SJCRH30 (cell line): ENCODE measurements around the gene MBOAT1. TPM values are rescaled to one million over a fixed set of nuclear protein-coding genes. Genes with fewer than 3 reads are reported as not detected.
"Not testable (repeated sequence)": the region's sequence is repeated elsewhere in the genome, so short reads cannot be mapped to it uniquely, and the experiment has no call there.

Experiments used
- DNase-seq, 2 experiments: peaks; one replicate each; pipeline ENCODE4 v3.0.0-alpha.2; 2015 to 2020
- H3K27ac ChIP-seq: fragments of 250-450 bp; sonication (Bioruptor Pico); 2 replicates; pipeline ENCODE4 v1.5.1; 2020; ENCODE audit warnings: mild to moderate bottlenecking, moderate library complexity
- H3K27me3 ChIP-seq: fragments of 250-450 bp; sonication (Bioruptor Pico); 2 replicates; pipeline ENCODE4 v1.5.1; 2020; ENCODE audit warnings: mild to moderate bottlenecking, moderate library complexity
- H3K36me3 ChIP-seq: fragments of 250-450 bp; sonication (Bioruptor Pico); 2 replicates; pipeline ENCODE4 v1.5.1; 2020; ENCODE audit warnings: mild to moderate bottlenecking, moderate library complexity
- H3K4me1 ChIP-seq: fragments of 250-450 bp; sonication (Bioruptor Pico); 2 replicates; pipeline ENCODE4 v1.5.1; 2020; ENCODE audit warnings: mild to moderate bottlenecking, moderate library complexity
- H3K4me3 ChIP-seq: fragments of 250-450 bp; sonication (Bioruptor Pico); 2 replicates; pipeline ENCODE4 v1.5.1; 2020; ENCODE audit warnings: mild to moderate bottlenecking, moderate library complexity
- H3K9me3 ChIP-seq: fragments of 250-450 bp; sonication (Bioruptor Pico); replicated peaks from 2 replicates; pipeline ENCODE4 v1.5.1; 2020; ENCODE audit warnings: mild to moderate bottlenecking, moderate library complexity
- total RNA-seq: library from RNA; depleted of rRNA; stranded (reverse); fragments of >200 nt; shearing (Covaris generic); gene quantifications from 2 replicates; pipeline ENCODE4 v1.2.3, GENCODE V29; 2014

Gene MBOAT1
- total RNA-seq, 1 experiment from 2014 or later: 7.7 TPM

GRCh38 chr6:20200761-20201630, 11.3 kb downstream of the MBOAT1 start:
- Histone ChIP-seq H3K27me3 (no peaks in the 10 kb centered on the region), H3K9me3 (no peaks in the 10 kb centered on the region), H3K27ac (no peak overlapping the region), H3K4me3 (no peak overlapping the region), H3K4me1 (no peaks in the 10 kb centered on the region), H3K36me3 (no peaks in the 10 kb centered on the region)
- no peak for DNase-seq

- no peak for DNase-seq
- Histone ChIP-seq H3K27me3 (no peaks in the 10 kb centered on the region), H3K9me3 (no peaks in the 10 kb centered on the region), H3K27ac (no peak overlapping the region), H3K36me3 (no peaks in the 10 kb centered on the region), H3K4me3 (no peak overlapping the region), H3K4me1 (no peaks in the 10 kb centered on the region)
Observed at GRCh38 chr6:20198775-20199174, 13.5 kb downstream of the MBOAT1 start.

GRCh38 chr6:20198156-20198774, 14.0 kb downstream of the MBOAT1 start:
- H3K27ac ChIP-seq: no peak overlapping the region
- no peak for DNase-seq
- no peak overlapping the region for H3K4me3 ChIP-seq
- H3K27me3 ChIP-seq: no peaks in the 10 kb centered on the region
- no peaks in the 10 kb centered on the region for H3K4me1 ChIP-seq
- no peaks in the 10 kb centered on the region for H3K36me3 ChIP-seq
- H3K9me3 ChIP-seq: no peaks in the 10 kb centered on the region

GRCh38 chr6:20197251-20197650, 15.0 kb downstream of the MBOAT1 start:
- H3K4me1 ChIP-seq: no peaks in the 10 kb centered on the region

GRCh38 chr6:20192625-20193024, 19.6 kb downstream of the MBOAT1 start:
- Histone ChIP-seq H3K4me3 (no peak overlapping the region), H3K27ac (no peak overlapping the region), H3K36me3 (no peaks in the 10 kb centered on the region), H3K27me3 (no peaks in the 10 kb centered on the region), H3K4me1 (no peaks in the 10 kb centered on the region), H3K9me3 (no peaks in the 10 kb centered on the region)
- DNase-seq: no peak

More at GRCh38 chr6:20197251-20197650, 15.0 kb downstream of the MBOAT1 start:
- no peaks in the 10 kb centered on the region for H3K9me3 ChIP-seq
- no peaks in the 10 kb centered on the region for H3K36me3 ChIP-seq
- no peak overlapping the region for H3K4me3 ChIP-seq
- no peaks in the 10 kb centered on the region for H3K27me3 ChIP-seq
- H3K27ac ChIP-seq: no peak overlapping the region
- DNase-seq: no peak

GRCh38 chr6:20191992-20192391, 20.3 kb downstream of the MBOAT1 start:
- Histone ChIP-seq H3K4me1 (no peaks in the 10 kb centered on the region), H3K4me3 (no peak overlapping the region), H3K27ac (no peak overlapping the region), H3K9me3 (no peaks in the 10 kb centered on the region), H3K36me3 (no peaks in the 10 kb centered on the region), H3K27me3 (no peaks in the 10 kb centered on the region)
- no peak for DNase-seq

- no peaks in the 10 kb centered on the region for H3K36me3 ChIP-seq
- no peaks in the 10 kb centered on the region for H3K27me3 ChIP-seq
- H3K4me3 ChIP-seq: no peak overlapping the region
- DNase-seq: no peak
- H3K27ac ChIP-seq: no peak overlapping the region
- no peaks in the 10 kb centered on the region for H3K9me3 ChIP-seq
- H3K4me1 ChIP-seq: no peaks in the 10 kb centered on the region
Observed at GRCh38 chr6:20188630-20189075, 23.6 kb downstream of the MBOAT1 start.

- DNase-seq: no peak
- Histone ChIP-seq H3K4me1 (no peaks in the 10 kb centered on the region), H3K4me3 (no peak overlapping the region), H3K27ac (no peak overlapping the region), H3K27me3 (no peaks in the 10 kb centered on the region), H3K36me3 (no peaks in the 10 kb centered on the region), H3K9me3 (no peaks in the 10 kb centered on the region)
Observed at GRCh38 chr6:20186981-20187380, 25.3 kb downstream of the MBOAT1 start.

GRCh38 chr6:20183706-20184105, 28.6 kb downstream of the MBOAT1 start:
- H3K36me3 ChIP-seq: no peaks in the 10 kb centered on the region
- no peaks in the 10 kb centered on the region for H3K27me3 ChIP-seq
- no peak for DNase-seq
- no peak overlapping the region for H3K27ac ChIP-seq
- H3K4me3 ChIP-seq: no peak overlapping the region
- no peaks in the 10 kb centered on the region for H3K4me1 ChIP-seq
- H3K9me3 ChIP-seq: no peaks in the 10 kb centered on the region

GRCh38 chr6:20182926-20183521, 29.2 kb downstream of the MBOAT1 start:
- Histone ChIP-seq H3K4me3 (no peak overlapping the region), H3K27me3 (no peaks in the 10 kb centered on the region), H3K9me3 (no peaks in the 10 kb centered on the region), H3K4me1 (no peaks in the 10 kb centered on the region), H3K36me3 (no peaks in the 10 kb centered on the region), H3K27ac (no peak overlapping the region)
- no peak for DNase-seq

GRCh38 chr6:20182069-20182468, 30.2 kb downstream of the MBOAT1 start:
- DNase-seq: no peak
- Histone ChIP-seq H3K9me3 (no peaks in the 10 kb centered on the region), H3K36me3 (no peaks in the 10 kb centered on the region), H3K4me3 (no peak overlapping the region), H3K4me1 (no peaks in the 10 kb centered on the region), H3K27ac (no peak overlapping the region), H3K27me3 (no peaks in the 10 kb centered on the region)

GRCh38 chr6:20180935-20181334, 31.3 kb downstream of the MBOAT1 start:
- H3K36me3 ChIP-seq: no peaks in the 10 kb centered on the region
- DNase-seq: no peak

GRCh38 chr6:20179287-20180045, 32.8 kb downstream of the MBOAT1 start:
- H3K27me3 ChIP-seq, H3K27ac ChIP-seq, H3K36me3 ChIP-seq, H3K9me3 ChIP-seq, DNase-seq, H3K4me1 ChIP-seq, H3K4me3 ChIP-seq: not testable (repeated sequence)

More at GRCh38 chr6:20180935-20181334, 31.3 kb downstream of the MBOAT1 start:
- Histone ChIP-seq H3K27ac (no peak overlapping the region), H3K4me1 (no peaks in the 10 kb centered on the region), H3K4me3 (no peak overlapping the region), H3K9me3 (no peaks in the 10 kb centered on the region), H3K27me3 (no peaks in the 10 kb centered on the region)

GRCh38 chr6:20178327-20178726, 33.9 kb downstream of the MBOAT1 start:
- H3K9me3 ChIP-seq: no peaks in the 10 kb centered on the region
- no peaks in the 10 kb centered on the region for H3K36me3 ChIP-seq
- H3K4me1 ChIP-seq: no peaks in the 10 kb centered on the region
- no peaks in the 10 kb centered on the region for H3K27me3 ChIP-seq
- H3K4me3 ChIP-seq: no peak overlapping the region
- no peak overlapping the region for H3K27ac ChIP-seq
- DNase-seq: no peak
